EL (cell line): Measurements from ENCODE around the gene NPRL2.
A peak's percentile ranks its signal among the peaks of the same experiment; 100 is the strongest.

Experiments used
- DNase-seq: peaks from one replicate; pipeline ENCODE4 v3.0.0-alpha.2; 2016

The NPRL2 gene

DNA sequence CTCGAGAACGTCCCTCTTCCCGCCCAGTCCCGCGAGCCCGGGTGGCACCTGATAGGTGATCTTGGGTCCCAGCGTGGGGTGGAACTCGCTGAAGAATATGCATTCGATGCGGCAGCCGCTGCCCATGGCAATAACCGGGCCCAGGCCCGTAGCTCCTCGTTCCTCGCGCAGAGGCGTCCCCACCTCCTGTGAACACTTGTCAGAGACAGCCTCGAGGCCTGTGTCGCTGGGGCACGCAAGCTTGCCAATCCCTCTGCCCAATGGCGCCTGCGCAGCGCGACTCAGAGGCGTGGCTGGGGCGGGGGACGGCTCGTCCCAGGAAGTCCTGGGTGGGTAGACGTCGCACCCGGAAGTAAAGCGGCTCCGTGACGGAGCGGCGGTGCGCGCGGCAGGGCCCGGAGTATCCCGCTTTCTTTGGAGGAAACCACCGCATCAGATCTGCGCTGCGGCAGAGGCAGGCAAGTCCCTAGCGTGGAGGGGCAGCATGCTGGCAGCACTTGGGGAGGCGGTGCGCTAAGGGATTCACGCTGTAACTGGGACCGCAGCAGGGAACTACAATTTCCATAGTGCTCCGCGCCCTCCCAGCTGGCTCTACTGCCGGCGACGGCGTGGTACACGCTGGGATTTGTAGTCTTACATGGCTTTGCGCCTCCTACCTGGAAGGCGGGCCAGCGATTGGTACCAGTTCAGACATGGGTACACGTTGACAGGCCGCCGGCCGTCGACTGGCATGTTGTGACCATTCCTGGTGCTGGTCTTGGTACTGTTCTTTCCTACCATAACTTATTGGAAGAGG, at the start of gene NPRL2, which contains the start of gene CYB561D2:
TSS of gene NPRL2 (minus strand) at position 249 of the 796 bp plus-strand sequence. CDS start at position 126, 123 bp downstream.
TSS of gene CYB561D2 (plus strand) at position 336 of the 796 bp plus-strand sequence. CDS start 572 bp downstream, outside the sequence.
- peak; percentile 94 for DNase-seq

DNA sequence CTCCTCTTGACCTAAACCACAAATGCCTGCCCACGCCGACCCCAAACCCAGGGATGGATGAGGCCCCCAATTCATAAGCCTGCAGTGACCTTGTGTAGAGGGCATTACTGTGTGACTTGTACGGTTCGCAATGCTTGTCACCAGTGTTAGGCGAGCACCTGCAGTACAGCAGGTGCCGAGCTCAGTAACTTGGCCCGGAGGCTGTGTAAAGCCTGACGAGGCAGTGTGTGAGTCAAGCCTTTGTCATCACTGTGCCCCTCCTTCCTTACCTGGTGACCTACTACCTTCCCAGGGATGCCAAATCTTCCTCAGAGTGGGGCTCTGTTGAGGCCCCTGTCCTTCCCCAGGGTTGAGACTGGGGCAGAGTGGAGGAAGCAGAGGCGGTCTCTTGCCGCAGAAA, 45.9 kb upstream of the NPRL2 start:
- DNase-seq, result no peak

DNA sequence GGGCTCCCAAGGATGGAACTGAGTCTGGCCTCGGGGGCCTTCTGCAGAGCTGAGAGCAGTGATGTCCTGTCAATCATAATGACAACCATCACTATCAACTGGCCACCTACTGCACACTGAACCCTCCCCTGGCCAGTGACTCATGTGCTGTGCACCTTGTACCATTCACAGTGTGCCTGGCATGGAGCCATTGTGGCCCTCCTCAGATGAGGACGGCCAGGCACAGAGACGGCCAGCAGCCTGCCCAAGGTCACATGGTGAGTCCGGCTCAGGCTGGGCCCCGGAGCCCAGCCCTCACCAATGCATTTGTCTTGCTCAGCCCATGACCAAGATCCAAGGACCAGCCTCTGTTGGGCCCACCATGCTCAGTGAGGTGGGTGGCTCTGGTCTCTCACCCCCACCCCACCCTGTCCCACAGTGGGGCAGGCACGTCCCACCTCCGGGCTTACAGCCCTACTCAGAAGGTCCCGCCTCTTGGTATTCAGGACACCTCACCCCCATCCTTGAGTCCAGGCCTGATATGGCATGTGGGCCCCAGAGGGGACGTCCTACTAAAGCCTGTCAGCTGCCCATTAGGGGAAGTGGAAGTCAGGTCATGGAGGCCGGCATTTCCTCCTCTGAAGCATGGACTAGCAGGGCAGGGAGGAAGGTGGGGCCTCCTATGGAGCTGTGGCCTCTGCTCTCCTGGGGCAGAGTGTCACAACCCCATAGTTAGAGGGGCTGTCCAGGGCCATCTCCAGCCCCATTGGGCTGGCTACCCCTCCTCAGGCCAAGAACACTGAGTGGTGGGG, 44.7 kb upstream of the NPRL2 start:
- no peak for DNase-seq

DNA sequence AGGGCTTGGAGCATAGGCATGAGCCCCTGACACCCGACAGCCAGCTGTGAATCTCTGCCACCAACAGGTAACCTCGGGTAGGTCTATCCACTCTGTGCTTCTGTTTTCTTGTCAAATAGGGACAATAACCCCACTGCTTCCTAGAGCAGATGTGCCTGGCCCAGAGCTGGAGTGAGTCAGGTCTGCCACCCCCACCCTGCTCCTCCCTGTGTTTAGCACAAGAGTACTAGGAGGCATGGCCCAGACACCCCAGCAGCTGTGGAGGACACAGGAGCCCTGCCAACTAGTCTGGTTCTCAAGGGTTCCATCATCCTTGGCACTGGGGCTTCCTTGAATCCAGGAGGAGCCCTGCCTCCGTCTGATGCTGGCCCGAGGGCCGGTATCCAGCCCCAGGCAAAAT, 42.5 kb upstream of the NPRL2 start:
- DNase-seq, result no peak

DNA sequence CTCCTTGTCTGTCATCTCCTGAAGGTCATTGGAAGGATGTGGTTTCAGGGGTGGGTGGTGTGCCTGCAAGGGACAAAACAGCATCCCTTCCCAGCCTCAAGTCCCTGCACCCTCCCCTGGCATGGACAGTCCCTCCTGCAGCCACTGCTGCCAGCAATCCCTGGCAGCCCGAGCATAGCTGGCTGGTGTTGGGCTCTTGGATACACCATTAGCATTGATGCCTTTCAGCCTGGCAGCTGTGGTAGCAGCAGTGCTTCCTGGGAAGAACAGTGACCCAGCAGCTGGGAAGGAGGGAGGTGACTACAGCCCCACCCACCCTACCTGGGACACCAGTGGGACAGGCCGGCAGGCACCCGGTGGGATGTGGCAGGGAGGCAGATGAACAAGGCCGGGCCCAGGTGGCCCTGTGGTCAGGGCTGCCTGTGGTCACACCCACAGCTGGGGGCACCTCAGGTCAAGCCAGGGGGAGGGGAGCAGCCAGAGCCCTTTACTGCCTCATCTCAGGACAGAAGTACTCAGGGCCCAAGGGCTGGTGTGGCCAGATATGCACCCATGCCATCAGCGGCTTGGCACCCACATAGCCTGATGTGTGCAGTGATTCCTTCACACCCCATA, 41.6 kb upstream of the NPRL2 start:
- DNase-seq, result no peak

DNA sequence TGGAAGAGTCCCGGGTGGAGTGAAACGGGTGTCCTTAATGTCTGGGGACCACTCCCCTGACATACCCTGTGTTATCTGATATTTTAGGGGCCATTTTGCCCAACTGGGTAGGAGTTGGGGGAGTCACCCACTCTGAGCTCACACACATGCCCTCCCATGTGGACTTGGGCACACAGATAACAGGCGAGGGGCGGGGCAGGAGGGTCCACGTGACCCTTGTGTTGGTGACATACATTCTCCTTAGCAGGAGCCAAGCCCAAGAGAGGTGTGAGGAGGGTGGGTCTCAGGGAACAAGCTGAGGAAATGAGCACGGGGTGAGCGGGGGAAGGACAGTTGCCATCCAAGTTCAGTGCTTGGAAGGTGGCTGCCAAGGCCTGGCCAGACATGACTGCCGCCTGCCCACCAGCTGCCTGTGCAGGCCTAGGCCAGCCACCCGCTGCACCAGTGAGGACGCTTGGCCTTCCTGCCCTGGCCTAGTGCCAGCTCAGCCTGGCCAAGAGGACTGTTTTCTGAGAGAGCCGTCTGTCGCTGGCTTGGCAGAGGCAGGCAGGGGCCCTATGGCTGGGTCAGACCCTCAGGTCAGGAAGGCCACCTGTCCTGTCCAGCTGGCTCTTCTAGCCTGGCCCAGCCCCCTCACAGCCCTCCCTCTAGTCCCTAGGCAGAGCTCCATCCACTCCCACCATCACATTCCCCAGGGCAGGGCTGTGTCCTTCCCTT, 40.1 kb upstream of the NPRL2 start:
- DNase-seq, result no peak

DNA sequence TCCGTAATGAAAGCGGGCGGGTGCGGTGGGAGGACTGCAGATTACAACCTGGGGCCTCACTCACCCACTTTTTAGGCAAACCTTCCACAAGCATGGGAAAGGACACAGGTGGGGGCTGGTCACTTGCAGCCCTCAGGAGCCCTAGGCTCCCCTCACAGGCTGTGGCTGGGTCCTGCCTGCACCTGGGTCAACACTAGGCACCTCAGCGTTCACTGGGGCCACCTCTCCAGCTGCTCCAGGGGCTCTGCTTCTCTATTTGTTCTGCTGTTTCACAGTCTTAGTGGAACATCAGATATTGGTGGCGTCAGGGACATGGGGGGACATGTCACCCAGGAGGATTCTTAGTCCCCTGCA, 38.8 kb upstream of the NPRL2 start:
- DNase-seq, result no peak

DNA sequence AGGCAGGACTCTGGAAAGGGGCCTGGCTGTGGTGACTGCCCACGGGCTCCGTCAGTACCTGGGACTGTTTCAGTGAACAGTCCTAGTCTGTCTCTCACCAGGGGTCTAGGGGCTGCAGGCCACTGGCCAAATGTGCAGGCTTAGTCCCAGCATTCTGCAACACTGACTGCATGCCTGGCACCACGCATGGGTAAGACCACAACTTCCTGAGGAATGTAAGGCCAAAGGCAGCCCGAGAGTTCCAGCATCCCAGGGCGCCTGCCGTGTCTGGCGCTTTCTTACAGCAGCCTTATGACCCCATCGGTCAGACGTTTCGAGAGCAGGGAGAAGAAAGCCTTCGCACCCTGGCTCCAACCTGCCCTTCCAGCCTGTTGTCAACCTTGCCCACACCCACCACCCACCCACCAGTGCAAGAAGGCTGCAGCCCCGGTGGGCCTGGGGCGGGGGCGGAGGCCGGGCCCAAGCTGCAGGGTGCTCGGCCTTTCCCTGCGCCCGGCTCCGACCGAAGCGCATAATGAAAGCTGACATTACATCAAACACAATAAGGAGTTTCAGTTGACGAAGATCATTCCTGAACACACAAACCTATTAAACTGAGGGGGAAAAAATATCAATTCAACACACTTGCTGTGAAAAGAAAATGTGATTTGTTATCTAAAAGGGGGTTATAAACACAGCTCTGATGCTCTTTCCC, 38.3 kb upstream of the NPRL2 start:
- peak; percentile 13 for DNase-seq

DNA sequence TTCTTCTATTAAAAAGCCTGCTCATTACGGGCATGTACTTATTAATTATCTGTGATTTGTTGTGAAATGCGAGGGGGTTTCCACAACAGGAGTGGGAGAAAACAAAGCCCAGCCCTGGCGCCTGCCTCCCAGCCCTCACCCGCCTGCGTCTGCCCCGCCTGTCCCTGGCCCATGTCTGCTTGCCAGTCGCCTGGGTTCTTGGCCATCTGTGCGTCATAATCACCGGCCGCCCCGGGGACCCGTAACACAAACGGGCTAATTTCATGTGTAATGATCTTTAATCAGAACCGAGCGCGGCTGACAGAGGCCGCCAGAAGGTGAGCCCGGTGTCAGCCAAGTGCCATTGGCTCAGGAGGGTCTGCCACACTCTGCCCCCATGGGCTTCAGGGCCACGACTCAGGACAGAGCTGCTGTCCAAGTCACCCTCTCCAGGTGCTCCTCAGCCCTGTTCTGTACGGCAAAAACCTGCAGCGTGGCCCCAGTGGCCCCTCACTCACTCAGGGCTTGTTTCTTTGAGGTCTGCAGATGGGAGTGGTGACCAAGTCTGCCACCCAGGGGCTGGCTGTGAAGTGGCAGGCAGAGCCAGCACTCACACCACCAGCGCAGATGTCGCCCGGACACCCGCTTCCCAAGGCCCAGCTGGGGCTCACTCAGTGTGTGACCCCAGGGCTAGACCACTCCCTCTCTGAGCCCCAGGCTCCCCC, 37.6 kb upstream of the NPRL2 start:
- no peak for DNase-seq

DNA sequence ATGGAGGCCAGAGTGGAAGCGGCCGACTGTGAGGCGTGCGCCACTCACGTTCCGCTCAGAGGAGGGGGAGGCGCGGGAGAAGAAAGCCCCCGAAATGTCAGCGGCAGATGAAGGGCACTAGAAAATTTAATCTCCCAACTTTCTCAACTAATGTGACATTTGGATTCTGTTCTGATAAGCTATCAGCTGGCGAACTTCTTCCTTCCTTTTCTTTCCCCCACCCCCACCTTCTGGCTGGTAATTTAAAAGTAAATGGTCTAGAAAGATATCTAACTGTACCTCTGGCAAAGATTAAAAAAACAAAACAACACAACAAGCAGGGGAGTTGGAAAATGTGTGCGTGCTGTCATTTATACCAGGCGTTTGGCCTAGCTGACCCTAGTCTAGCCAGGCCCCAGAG, 35.2 kb upstream of the NPRL2 start:
- no peak for DNase-seq

DNA sequence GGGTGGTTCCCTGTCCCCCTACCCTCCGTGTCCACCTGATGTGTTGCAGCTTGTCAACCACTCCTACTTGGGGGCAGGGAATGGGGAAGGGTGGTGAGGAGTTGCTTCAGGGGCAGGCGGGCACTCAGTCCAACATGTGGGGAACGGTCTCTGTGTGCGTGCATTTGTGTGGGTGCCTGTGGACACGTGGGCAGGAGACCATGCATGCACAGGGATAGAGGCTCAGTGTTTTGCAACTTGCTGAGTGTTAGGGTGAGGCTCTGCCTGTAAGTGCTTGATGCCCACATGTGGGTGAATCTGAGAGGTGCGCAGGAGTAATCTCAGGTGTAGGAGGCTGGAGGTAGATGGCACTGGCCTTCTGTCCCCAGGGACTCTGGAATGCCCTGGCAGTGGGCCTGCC, 33.2 kb upstream of the NPRL2 start:
- no peak for DNase-seq

DNA sequence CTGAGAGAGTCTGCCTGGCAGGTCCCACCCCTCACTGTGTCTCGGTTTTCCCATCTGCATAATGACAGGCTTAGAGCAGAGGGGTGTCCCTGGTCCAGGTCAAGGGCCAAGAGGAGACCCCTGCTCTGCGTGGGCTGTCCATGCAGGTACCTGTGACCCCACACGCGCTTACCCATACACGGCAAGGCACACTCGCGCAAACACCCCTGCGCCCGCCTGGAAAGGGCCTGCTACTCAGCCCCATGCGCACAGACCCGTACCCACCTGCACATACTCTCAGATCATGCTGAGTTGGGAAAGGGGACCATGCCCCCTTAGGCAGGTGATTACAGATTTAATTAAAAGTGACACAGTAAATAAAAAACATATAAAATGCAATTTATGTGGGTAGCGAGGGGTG, 32.1 kb upstream of the NPRL2 start:
- no peak for DNase-seq

DNA sequence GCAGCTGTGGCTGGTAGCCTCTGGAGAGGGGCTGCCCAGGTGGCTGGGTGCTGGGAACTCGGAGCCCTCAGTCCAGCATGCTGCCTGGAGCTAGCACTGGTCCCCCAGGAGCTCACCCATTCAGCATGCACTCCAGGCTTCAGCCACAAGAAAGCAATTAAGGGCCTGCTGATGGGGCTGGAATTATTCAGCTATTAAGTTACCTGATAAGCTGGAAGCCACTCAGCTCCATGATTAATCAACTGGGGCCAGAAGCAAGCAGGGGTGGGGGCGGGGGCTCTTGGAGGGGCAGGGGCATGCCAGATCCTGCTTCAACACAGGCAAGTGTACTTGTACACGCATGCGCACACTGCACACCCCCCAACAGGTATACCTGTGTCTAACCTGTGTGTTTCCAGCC, 30.8 kb upstream of the NPRL2 start:
- DNase-seq, result no peak

DNA sequence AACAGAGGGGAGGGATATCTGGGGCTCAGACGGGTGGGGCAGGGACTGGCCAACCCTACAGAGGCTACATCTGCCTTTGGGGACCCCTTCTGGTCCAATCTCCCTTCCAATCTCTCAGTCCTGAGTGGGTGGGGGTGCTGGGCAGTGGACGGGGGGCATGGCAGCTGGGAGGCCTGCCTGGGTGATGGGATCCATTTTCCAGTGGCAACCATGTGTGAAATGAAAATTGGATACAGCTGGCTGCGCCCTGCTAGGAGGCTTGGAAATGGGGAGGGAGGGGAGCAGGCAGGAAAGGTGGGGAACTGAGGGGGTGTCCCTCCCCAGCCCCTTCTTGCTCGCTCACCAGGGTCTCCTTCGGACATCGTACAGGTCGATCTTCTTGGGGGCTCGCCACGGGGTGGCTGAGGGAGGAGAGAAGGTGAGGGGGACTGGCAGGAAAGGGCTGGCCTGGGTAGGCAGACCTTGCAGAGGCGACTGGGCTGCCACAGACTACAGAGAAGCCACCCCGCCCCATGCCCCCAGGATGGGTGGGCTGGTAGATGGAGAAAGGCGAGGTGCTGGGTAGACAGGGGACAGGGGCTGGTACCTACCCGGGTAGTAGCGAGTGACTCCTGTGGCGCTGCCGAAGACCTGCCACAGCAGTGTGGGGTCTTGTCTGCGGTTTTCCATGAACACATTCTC, 30.0 kb upstream of the NPRL2 start:
- no peak for DNase-seq

DNA sequence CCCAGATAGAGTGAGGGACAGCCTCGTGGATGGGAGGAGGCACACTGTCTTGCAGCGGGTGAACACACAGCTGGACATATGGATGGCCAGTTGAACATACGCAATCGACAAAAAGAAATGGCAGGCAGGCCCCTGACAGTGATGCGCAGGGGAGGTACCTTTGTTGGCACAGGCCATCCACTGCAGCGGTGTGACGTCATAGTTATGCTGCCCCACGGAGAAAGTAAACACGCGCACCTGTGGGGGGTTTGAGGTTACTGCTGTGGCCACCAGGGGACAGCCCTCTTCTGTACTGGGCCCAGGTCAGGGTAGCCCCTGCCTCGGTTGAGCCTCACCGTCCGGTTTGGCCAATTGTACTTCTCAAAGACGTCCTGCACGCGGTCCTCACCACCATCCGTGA, 28.2 kb upstream of the NPRL2 start:
- DNase-seq, result no peak

DNA sequence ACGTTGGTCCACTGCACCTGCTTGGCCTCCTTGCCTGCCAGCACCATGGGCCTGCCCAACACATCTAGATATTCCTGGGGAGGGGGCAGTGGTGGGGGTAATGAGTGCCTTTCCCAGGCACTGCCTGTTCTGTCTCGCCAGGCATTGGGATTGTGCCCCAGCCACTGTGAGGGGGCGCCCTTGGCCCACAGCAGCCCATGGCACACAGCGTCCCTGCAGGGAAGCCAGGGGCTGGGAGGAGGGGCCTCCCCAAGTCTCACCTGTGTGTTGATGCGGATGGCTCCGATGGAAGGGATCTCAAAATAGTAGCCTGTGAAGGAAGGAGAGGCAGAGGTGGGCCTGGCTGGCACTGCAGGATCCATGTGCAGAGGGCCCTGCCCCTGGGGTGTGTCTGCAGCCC, 27.4 kb upstream of the NPRL2 start:
- no peak for DNase-seq

DNA sequence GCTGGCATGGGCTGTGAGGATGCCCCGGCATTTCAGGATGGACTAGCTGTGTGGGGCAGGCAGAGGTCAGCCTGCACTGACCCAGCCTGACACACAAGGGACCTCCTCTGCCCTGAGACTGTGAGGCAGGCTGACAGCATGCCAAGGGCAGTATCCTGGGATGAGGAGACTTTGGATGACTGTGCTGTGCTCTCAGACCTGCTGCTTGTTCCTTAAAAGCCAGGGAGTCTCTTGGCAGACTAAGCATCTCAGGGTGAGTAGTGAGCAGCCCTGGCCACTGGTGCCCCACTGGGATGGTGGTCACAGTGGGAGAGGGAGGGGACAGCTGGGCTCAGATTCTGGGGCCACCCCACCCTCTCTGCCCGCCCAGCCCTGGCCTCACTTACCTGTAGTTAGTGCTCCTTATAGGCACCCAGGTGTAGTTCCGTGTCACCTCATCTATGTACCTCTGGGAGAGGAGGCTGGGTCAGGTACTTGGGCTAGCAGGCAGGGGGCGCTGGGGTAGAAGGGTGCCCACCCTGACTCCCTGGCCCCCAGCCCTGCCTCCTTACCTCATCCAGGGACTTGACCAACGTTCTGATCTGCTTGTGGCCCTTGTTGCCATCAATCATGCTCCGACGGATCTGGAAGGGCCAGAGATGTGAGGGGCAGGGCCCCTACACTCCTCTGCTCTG, 24.8 kb upstream of the NPRL2 start:
- no peak for DNase-seq

DNA sequence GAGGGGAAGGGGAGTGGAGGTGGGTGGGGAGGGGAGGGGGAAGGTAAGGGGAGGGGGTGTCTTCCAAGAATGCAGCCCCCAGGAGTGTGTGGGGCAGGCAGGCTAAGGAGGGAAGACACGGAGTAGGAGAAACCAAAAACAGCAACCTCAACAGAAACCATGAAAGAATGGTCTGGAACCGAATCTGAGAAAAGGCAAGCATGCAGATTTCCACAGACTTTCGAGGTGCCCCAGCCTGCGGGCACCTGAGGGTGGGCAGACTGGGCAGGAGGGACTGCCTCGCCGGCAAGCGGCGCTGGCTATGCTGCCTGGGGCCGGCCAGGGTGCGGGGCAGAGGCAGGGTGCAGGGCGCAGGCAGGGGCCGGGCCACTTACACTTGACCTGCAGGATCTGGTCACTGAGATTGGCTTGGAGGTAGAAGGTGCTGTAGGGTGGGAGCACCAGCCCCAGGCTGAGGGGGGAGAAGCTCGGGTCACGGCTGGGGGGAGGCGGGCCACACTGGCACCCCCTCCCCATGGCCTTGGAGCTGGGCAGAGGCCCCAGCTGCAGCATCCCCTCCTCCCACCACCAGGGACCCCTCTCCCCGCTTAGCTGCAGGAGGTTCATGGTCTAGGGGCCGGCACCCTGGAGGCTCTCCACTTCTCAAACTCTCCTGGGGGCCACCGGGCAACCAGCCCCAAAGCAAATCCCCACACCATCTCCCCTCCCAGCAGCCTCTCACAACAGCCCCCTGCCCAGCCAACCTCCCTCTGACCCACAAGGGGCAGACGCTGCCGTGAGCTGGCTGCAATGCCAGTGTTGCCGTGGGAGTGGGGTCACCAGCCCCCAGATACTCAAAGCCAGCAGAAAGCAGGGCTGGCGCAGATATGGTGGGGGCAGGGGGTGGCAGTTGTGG, 24.0 kb upstream of the NPRL2 start:
- no peak for DNase-seq
